Measurements from ENCODE around the gene ZIC4. TPM values are rescaled to one million over a fixed set of nuclear protein-coding genes. Genes with fewer than 3 reads are reported as not detected.

The ZIC4 gene
- total RNA-seq, 1 donor = not detected

DNA sequence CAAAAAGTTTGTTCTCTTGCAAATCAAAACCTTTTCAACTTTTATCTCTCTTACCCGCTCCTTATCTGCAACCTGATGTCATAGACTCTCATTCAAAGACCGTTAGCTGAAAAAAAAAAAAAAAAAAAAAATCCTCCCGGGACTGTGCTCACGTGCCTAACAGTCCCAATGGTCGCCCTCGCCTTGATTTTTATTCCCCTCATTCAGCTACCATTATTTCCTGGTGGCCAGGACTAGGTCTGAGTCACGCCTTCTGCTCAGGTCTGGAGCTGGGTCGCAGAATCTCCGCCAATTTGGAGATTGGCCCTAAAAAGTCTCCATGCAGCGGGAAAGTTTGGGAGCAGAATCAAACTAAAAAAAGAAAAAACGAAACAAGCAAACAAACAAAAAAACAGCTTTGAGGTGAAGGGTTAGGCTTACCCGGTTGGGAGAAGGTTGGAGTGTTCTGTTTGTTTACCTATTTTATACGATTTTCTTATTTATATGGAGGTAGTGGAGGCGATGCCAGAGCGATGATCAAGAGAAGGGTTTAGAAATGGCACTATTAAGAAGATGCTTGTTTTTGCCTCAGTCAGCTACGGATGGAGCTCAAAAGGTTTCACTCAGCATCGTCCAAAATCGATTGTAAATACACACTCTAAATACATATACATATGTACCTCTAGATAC lies 51.1 kb downstream of the ZIC4 start:
- TF ChIP-seq, protein P1, sequence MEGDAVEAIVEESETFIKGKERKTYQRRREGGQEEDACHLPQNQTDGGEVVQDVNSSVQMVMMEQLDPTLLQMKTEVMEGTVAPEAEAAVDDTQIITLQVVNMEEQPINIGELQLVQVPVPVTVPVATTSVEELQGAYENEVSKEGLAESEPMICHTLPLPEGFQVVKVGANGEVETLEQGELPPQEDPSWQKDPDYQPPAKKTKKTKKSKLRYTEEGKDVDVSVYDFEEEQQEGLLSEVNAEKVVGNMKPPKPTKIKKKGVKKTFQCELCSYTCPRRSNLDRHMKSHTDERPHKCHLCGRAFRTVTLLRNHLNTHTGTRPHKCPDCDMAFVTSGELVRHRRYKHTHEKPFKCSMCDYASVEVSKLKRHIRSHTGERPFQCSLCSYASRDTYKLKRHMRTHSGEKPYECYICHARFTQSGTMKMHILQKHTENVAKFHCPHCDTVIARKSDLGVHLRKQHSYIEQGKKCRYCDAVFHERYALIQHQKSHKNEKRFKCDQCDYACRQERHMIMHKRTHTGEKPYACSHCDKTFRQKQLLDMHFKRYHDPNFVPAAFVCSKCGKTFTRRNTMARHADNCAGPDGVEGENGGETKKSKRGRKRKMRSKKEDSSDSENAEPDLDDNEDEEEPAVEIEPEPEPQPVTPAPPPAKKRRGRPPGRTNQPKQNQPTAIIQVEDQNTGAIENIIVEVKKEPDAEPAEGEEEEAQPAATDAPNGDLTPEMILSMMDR (IDR thresholded peaks at IDR 0.05; ENCODE audit: insufficient read depth, low read depth, low read length) = no peak
- no peak for DNase-seq (ENCODE audit: low read depth)
- H3K4me3 ChIP-seq (ENCODE audit: low read depth, low read length) = no peak overlapping the region

DNA sequence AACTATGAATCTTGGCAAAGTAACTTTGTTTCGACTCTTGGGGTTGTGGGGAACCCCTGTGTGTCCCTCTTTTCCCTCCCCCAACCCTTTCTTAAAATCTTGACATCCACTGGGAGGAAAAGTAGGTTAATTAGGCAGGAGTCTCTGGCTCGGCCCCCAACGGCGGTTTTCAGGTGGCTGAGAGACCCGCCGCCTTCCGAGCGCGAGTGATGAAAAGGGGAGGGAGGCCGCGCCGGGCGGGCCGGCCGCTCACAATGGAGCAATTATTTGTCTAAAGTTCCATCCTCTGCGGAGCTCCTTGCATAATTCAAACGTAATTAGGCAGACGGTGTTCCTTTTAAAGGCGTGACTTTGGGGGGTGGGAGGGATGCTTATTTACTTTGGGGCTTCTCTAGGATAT lies 51.7 kb downstream of the ZIC4 start:
- no peak for DNase-seq (ENCODE audit: low read depth)
- no peak overlapping the region for H3K4me3 ChIP-seq (ENCODE audit: low read depth, low read length)
- TF ChIP-seq, protein P1 (IDR thresholded peaks at IDR 0.05; ENCODE audit: insufficient read depth, low read depth, low read length) = no peak

DNA sequence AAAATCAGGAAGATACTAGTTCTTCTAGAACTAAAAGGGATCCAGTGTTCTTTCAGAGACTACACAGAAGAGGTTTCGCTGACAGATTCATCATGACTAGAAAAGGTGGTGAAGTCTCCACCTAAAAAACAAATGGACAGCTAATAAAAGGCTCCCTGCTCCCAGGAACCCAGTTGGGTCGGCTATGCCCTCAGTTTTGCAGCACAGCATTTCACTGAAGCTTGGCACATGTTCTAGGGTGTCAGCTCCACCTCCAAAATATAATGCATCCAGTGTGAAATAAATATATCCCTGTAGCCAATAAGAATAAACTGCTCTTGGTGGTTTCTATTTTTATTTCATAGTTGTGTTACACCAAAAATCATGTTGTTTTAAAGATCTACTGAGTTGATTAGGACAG lies 55.0 kb downstream of the ZIC4 start:
- TF ChIP-seq, protein P1 (IDR thresholded peaks at IDR 0.05; ENCODE audit: insufficient read depth, low read depth, low read length) = no peak
- no peak for DNase-seq (ENCODE audit: low read depth)
- H3K4me3 ChIP-seq (ENCODE audit: low read depth, low read length) = no peak overlapping the region

DNA sequence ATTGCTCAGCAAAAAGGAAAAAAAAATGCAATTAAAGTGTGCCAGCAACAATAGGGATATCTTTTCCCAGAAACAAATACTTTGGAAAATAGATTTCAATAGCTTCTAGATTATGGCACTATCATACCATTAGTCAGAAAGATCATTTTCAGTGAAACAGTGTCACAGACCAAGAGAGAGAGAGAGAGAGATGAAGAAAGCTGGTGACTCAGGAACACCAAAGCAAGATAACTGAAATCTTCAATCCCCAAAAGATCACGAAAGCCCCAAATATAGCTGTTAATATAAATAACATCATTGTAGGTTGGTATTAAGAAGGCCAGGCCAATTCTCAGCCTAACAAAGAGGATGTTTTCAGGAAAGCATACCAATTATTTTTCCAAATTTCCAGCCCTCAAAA lies 57.4 kb downstream of the ZIC4 start:
- TF ChIP-seq, protein P1 (IDR thresholded peaks at IDR 0.05; ENCODE audit: insufficient read depth, low read depth, low read length) = no peak
- no peak for DNase-seq (ENCODE audit: low read depth)
- no peak overlapping the region for H3K4me3 ChIP-seq (ENCODE audit: low read depth, low read length)

DNA sequence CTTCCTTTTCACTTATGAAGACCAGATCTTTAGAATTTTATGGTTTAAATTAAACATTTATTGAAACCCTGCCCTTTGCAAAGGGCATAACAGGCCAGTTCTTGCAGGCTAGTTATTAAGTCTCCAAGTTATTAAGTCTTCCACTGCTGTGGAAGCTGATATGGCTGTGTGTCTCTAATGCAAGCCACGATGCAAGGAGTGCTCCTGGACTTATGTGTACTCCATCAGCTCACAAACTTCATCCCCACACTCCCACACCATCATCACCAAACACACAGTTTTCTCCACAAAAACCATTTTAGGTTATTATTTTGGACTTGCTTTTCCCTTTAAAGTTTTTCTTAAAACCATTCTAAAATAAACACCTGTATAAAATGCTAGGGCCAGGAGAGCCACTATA lies 62.4 kb downstream of the ZIC4 start:
- TF ChIP-seq, protein P1 (IDR thresholded peaks at IDR 0.05; ENCODE audit: insufficient read depth, low read depth, low read length) = no peak
- no peak for DNase-seq (ENCODE audit: low read depth)
- no peak overlapping the region for H3K4me3 ChIP-seq (ENCODE audit: low read depth, low read length)

DNA sequence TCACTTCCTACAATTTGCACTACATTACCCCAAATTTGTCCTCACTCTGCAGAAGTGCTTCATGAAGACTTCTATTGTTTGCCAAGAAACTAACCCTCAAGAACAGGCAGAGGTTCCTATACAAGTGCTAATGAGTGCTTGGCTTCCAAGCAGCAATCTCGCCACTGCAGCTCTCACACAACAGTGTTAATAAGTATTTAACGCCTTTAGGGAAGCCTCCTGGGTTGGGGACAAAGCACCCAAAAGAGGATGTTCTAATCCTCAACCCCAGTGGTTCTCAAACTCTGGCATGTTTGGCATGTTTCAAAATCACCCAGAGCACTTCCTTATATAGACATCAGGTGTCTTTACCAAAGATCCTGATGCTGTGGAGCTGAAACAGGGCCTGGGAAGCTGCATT lies 64.6 kb downstream of the ZIC4 start:
- TF ChIP-seq, protein P1 (IDR thresholded peaks at IDR 0.05; ENCODE audit: insufficient read depth, low read depth, low read length) = no peak
- H3K4me3 ChIP-seq (ENCODE audit: low read depth, low read length) = no peak overlapping the region
- no peak for DNase-seq (ENCODE audit: low read depth)
